Activated CD8-positive, alpha-beta T cell treated with anti-CD3 and anti-CD28 coated beads for 36 hours (primary cell): Measurements from ENCODE around the gene VSIG2. TPM values are rescaled to one million over a fixed set of nuclear protein-coding genes. Genes with fewer than 3 reads are reported as not detected.
A peak's percentile ranks its signal among the peaks of the same experiment; 100 is the strongest.

Source experiments
- ATAC-seq: fragments of 200-7000 bp; cut with Tn5 transposase; one replicate; pipeline ENCODE4 v1.10.0; 2021; ENCODE audit warnings: mild to moderate bottlenecking, moderate library complexity
- CTCF ChIA-PET: fragments of 350-600 bp; sonication (Branson Sonifier 250); formaldehyde crosslinking; loops from one replicate; lab custom pipeline; 2021; ENCODE audit warnings: antibody characterized with exemption; lab: Charles Lee
- POLR2A ChIA-PET: fragments of 350-600 bp; sonication (Branson Sonifier 250); formaldehyde crosslinking; loops from one replicate; lab custom pipeline; 2021; ENCODE audit warnings: antibody characterized with exemption; lab: Charles Lee
- DNase-seq: peaks from one replicate; pipeline ENCODE4 v3.0.0-alpha.2; 2020
- H3K27ac Mint-ChIP-seq: one replicate; pipeline ENCODE4 v1.8.0; 2021; ENCODE audit warnings: mild to moderate bottlenecking, mixed read lengths
- H3K27me3 Mint-ChIP-seq: one replicate; pipeline ENCODE4 v1.8.0; 2021; ENCODE audit warnings: mixed read lengths
- H3K36me3 Mint-ChIP-seq: one replicate; pipeline ENCODE4 v1.8.0; 2021; ENCODE audit warnings: low read depth, mixed read lengths
- H3K4me1 Mint-ChIP-seq: one replicate; pipeline ENCODE4 v1.8.0; 2021; ENCODE audit warnings: low read depth, mixed read lengths
- H3K4me3 Mint-ChIP-seq: one replicate; pipeline ENCODE4 v1.8.0; 2021; ENCODE audit warnings: mild to moderate bottlenecking, moderate library complexity, mixed read lengths
- H3K9me3 Mint-ChIP-seq: one replicate; pipeline ENCODE4 v1.8.0; 2021; ENCODE audit warnings: mixed read lengths
- CTCF ChIP-seq: fragments of 200-600 bp; IDR thresholded peaks from one replicate; pipeline ENCODE4 v1.8.0; 2022; ENCODE audit warnings: antibody characterized with exemption, mild to moderate bottlenecking
- intact Hi-C: fragments of 100-400 bp; cut with micrococcal nuclease; formaldehyde crosslinking; loops from one replicate; pipeline ENCODE4 v1.10.0; 2022
- total RNA-seq, 2 experiments: library from RNA; stranded (reverse); gene quantifications; one replicate each; pipeline ENCODE4 v1.2.3, GENCODE V29; 2021

Gene VSIG2
- total RNA-seq, 2 experiments from 2014 or later, result 0.32 TPM; not detected in 1

GRCh38 chr11:124742555-124742954 lies 9.5 kb downstream of the VSIG2 start:
- peaks cover 1% of the 10 kb centered on the region for H3K36me3 Mint-ChIP-seq
- no peak overlapping the region for H3K4me3 Mint-ChIP-seq
- no peak overlapping the region for H3K27ac Mint-ChIP-seq
- H3K4me1 Mint-ChIP-seq, result peaks cover 18% of the 10 kb centered on the region
- intact Hi-C loops, result no loop called here
- H3K27me3 Mint-ChIP-seq, result peaks cover 15% of the 10 kb centered on the region
- DNase-seq, result no peak
- no peaks in the 10 kb centered on the region for H3K9me3 Mint-ChIP-seq
- CTCF ChIA-PET, result interaction anchor here (1.0 to 9.5 kb wide), 5 partner anchors 14 to 399 kb away, joined by 3 to 77 read pairs (median 11); partner anchors contain the start of genes ESAM, SIAE and SPA17
- POLR2A ChIA-PET, result no interaction called here
- ATAC-seq, result no peak
- no peak for TF ChIP-seq CTCF

- intact Hi-C loops, result no loop called here
- TF ChIP-seq CTCF, result peak; percentile 65
- H3K4me1 Mint-ChIP-seq, result peaks cover 16% of the 10 kb centered on the region
- DNase-seq (peak; percentile 82), ATAC-seq (peak; percentile 68)
- no peaks in the 10 kb centered on the region for H3K9me3 Mint-ChIP-seq
- peak overlapping the region; percentile 79 for H3K4me3 Mint-ChIP-seq
- H3K36me3 Mint-ChIP-seq, result peaks cover 1% of the 10 kb centered on the region
- CTCF ChIA-PET, result interaction anchor here (0.6 to 9.5 kb wide), 15 partner anchors 8 to 98 kb away, joined by 3 to 77 read pairs (median 3); no protein-coding TSS in a partner anchor
- H3K27me3 Mint-ChIP-seq, result peaks cover 15% of the 10 kb centered on the region
- POLR2A ChIA-PET, result interaction anchor here (0.8 to 2.1 kb wide), 2 partner anchors 13 to 18 kb away, joined by 3 to 5 read pairs; no protein-coding TSS in a partner anchor
- no peak overlapping the region for H3K27ac Mint-ChIP-seq
Measured at GRCh38 chr11:124740277-124740882, 11.7 kb downstream of the VSIG2 start.

GRCh38 chr11:124739479-124740276 lies 12.4 kb downstream of the VSIG2 start, which contains the start of gene NRGN:
NRGN (plus strand) TSS chr11:124739942; CDS start chr11:124740085, 143 bp downstream.
- intact Hi-C loops, result no loop called here
- Mint-ChIP-seq H3K4me3 (peak within 1 kb of the TSS; percentile 79), H3K27me3 (peaks cover 15% of the 10 kb centered on the region), H3K4me1 (peaks cover 14% of the 10 kb centered on the region), H3K9me3 (no peaks in the 10 kb centered on the region), H3K36me3 (peaks cover 1% of the 10 kb centered on the region), H3K27ac (peak within 1 kb of the TSS; percentile 8)
- CTCF ChIA-PET, result interaction anchor here (0.6 to 2.0 kb wide), 12 partner anchors 8 to 98 kb away, joined by 3 to 8 read pairs (median 3); no protein-coding TSS in a partner anchor
- POLR2A ChIA-PET, result interaction anchor here (0.8 to 2.1 kb wide), 3 partner anchors 13 to 19 kb away, joined by 3 to 5 read pairs (median 3); no protein-coding TSS in a partner anchor
- DNase-seq (peak; percentile 91), ATAC-seq (peak; percentile 95)
- TF ChIP-seq CTCF, result no peak

- Mint-ChIP-seq H3K27me3 (peaks cover 15% of the 10 kb centered on the region), H3K4me3 (peak overlapping the region; percentile 79), H3K36me3 (peaks cover 1% of the 10 kb centered on the region), H3K4me1 (peaks cover 14% of the 10 kb centered on the region), H3K9me3 (no peaks in the 10 kb centered on the region), H3K27ac (peak overlapping the region; percentile 8)
- intact Hi-C loops, result no loop called here
- POLR2A ChIA-PET, result interaction anchor here (1.1 to 1.2 kb wide), 2 partner anchors 12 to 38 kb away, joined by 3 read pairs; no protein-coding TSS in a partner anchor
- no peak for TF ChIP-seq CTCF
- no peak for DNase-seq
- CTCF ChIA-PET, result interaction anchor here (0.7 to 2.6 kb wide), 8 partner anchors 7 to 98 kb away, joined by 3 to 8 read pairs (median 4); no protein-coding TSS in a partner anchor
- no peak for ATAC-seq
Measured at GRCh38 chr11:124738713-124739478, 13.2 kb downstream of the VSIG2 start.
